Measurements from ENCODE around the gene SPOCK2.
A peak's percentile ranks its signal among the peaks of the same experiment; 100 is the strongest.
"Not testable (repeated sequence)": the region's sequence is repeated elsewhere in the genome, so short reads cannot be mapped to it uniquely, and the experiment has no call there.

SPOCK2 gene, protein sequence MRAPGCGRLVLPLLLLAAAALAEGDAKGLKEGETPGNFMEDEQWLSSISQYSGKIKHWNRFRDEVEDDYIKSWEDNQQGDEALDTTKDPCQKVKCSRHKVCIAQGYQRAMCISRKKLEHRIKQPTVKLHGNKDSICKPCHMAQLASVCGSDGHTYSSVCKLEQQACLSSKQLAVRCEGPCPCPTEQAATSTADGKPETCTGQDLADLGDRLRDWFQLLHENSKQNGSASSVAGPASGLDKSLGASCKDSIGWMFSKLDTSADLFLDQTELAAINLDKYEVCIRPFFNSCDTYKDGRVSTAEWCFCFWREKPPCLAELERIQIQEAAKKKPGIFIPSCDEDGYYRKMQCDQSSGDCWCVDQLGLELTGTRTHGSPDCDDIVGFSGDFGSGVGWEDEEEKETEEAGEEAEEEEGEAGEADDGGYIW

DNA sequence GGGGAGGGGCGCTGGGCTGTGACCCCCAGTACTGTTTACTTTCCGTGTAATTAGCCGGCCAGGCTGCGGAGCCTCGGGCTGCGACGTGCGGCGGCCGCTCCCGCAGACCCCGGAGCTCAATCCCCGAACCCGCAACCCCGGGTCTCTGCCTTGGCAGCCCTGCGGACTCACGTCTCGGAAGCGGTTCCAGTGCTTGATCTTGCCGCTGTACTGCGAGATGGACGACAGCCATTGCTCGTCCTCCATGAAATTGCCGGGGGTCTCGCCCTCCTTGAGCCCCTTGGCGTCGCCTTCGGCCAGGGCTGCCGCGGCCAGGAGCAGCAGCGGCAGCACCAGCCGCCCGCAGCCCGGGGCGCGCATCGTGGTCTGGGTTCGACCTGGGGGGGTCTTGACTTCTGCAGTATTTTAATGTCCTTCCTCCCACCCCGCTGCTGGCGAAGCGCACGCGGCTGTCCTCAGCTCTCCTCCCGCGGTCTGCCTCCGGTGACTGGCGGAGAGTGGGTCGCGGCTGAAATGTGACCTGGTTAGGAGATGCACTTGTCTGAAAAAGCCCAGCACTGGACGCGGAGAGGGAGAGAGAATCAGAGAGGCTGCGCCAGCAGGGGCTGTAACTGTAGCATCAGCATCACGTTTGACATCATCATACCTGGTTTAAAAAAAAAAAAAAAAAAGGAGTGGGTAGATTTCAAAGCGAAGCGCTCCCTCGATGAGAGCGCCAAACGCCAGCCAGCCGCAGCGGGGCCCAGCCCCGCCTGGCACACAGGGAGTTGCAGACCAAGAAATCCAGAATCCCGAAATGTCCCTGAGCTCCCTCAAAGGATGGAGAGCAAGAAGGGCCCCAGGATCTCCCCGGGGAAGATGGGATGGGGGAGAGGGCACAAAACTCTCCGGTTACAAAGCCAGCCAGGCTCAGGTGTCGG lies at the start of gene SPOCK2:
TSS of gene SPOCK2 (minus strand) at position 583 of the 920 bp plus-strand sequence. CDS start at position 360, 223 bp downstream.
- peaks cover 15% of the 10 kb centered on the region for H3K27me3 ChIP-seq (ENCODE audit: control insufficient read depth, insufficient read depth, low read length)
- H3K36me3 ChIP-seq (ENCODE audit: control insufficient read depth, insufficient read depth, low read length) = no peaks in the 10 kb centered on the region
- H3K4me3 ChIP-seq (ENCODE audit: low read length) = peak within 1 kb of the TSS; percentile 67
- peak within 1 kb of the TSS; percentile 17 for H3K9ac ChIP-seq (ENCODE audit: low read length)
- no peak within 1 kb of the TSS for H3K27ac ChIP-seq (ENCODE audit: low read depth, low read length)
- H3K4me1 ChIP-seq (ENCODE audit: control insufficient read depth, insufficient read depth, low read length) = no peaks in the 10 kb centered on the region

DNA sequence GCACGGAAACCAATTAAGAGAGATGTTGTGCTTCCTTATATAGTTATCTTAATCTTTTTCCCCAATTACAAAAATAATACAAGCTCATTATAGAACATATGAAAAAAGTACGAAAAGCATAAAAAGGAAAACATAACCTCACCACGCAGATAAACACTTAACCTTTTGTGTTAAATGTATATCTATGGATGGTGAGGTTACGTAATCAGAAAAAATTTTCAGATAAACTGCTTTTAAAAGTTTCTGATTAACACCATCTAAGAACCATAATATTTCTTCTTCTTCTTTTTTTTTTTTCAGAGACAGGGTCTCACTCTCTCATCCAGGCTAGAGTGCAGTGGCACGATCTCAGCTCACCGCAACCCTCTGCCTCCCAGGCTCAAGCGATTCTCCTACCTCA lies 49.2 kb upstream of the SPOCK2 start:
- Histone ChIP-seq H3K4me1 (ENCODE audit: control insufficient read depth, insufficient read depth, low read length) (no peaks in the 10 kb centered on the region), H3K4me3 (ENCODE audit: low read length) (no peak overlapping the region), H3K27me3 (ENCODE audit: control insufficient read depth, insufficient read depth, low read length) (no peaks in the 10 kb centered on the region), H3K9ac (ENCODE audit: low read length) (no peak overlapping the region), H3K36me3 (ENCODE audit: control insufficient read depth, insufficient read depth, low read length) (no peaks in the 10 kb centered on the region), H3K27ac (ENCODE audit: low read depth, low read length) (no peak overlapping the region)

DNA sequence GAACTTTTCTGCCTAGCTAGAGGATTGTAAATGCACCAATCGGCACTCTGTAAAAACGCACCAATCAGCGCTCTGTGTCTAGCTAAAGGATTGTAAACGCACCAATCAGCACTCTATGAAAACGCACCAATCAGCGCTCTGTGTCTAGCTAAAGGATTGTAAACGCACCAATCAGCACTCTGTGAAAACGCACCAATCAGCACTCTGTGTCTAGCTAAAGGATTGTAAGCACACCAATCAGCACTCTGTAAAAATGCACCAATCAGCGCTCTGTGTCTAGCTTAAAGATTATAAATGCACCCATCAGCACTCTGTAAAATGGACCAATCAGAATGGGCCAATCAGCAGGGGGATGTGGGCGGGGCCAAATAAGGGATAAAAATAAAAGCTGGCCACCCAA lies 47.9 kb upstream of the SPOCK2 start:
- not testable (repeated sequence) for H3K27me3 ChIP-seq (ENCODE audit: control insufficient read depth, insufficient read depth, low read length); H3K4me3 ChIP-seq (ENCODE audit: low read length); H3K36me3 ChIP-seq (ENCODE audit: control insufficient read depth, insufficient read depth, low read length); H3K27ac ChIP-seq (ENCODE audit: low read depth, low read length); H3K4me1 ChIP-seq (ENCODE audit: control insufficient read depth, insufficient read depth, low read length); H3K9ac ChIP-seq (ENCODE audit: low read length)

DNA sequence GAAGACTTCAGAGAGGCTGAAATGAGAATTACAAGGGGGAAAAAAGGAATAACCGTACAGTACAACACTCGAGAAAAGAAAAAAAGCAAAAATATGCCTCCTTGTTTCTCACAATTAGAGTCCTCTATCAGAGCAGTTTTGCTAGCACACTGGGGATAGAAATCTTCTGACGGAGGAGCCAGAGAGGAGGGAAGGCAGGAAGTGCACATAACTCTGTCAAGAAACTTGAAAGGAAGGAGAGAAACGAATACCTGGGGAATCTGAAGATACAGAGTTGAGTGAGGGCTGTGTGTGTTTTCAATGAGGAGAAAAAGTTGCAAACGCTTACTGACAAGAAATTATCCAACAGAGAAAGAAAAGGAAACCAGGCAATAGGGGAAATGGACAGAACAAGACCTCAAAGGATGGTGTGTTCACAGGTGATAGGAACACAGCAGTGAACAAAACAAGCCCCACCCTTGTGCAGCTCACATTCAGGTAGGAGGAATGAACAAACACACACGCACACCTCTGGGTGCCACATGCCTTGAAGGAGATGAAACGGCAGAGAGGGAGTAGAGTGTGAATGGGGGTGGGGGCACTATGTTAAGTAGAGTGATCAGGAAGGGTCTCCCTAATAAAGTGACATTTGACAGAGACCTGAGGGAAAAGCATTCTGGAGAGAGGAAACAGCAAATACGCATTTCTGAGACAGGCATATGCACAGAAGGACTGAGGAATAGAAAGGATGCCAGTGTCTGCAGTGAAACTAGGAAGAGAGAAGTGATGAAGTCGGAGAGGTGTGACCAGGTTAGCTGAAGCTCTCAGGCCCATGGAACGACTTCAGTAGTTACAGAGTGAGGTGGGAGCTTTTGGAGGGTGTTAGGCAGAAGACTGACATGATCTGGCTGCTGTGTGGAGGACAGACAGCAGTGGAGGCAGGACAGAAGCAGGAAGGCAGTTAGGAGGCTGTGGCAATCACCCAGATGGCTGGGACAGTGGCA lies 46.7 kb upstream of the SPOCK2 start:
- H3K9ac ChIP-seq (ENCODE audit: low read length) = no peak overlapping the region
- no peaks in the 10 kb centered on the region for H3K27me3 ChIP-seq (ENCODE audit: control insufficient read depth, insufficient read depth, low read length)
- H3K4me3 ChIP-seq (ENCODE audit: low read length) = no peak overlapping the region
- H3K4me1 ChIP-seq (ENCODE audit: control insufficient read depth, insufficient read depth, low read length) = no peaks in the 10 kb centered on the region
- H3K36me3 ChIP-seq (ENCODE audit: control insufficient read depth, insufficient read depth, low read length) = no peaks in the 10 kb centered on the region
- no peak overlapping the region for H3K27ac ChIP-seq (ENCODE audit: low read depth, low read length)

DNA sequence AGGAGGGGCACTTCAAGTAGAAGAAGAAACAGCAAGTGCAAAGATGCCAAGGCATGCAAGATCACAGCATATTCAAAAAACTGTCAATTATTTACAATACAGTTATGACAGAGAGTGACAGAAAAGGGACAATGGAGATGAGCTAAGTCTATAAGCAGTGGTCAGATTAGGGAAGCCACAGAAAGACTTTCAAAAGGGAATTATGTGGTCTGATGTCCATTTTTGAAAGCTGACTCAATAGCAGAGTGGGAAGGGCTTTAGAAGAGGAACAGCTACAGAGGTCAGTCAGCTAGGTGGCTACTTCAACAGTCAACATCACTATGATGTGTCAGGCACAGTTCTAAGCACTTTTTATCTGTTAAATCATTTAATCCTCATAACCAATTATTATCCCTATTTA lies 45.2 kb upstream of the SPOCK2 start:
- Histone ChIP-seq H3K36me3 (ENCODE audit: control insufficient read depth, insufficient read depth, low read length) (no peaks in the 10 kb centered on the region), H3K27ac (ENCODE audit: low read depth, low read length) (no peak overlapping the region), H3K4me3 (ENCODE audit: low read length) (no peak overlapping the region), H3K27me3 (ENCODE audit: control insufficient read depth, insufficient read depth, low read length) (no peaks in the 10 kb centered on the region), H3K9ac (ENCODE audit: low read length) (no peak overlapping the region), H3K4me1 (ENCODE audit: control insufficient read depth, insufficient read depth, low read length) (no peaks in the 10 kb centered on the region)

DNA sequence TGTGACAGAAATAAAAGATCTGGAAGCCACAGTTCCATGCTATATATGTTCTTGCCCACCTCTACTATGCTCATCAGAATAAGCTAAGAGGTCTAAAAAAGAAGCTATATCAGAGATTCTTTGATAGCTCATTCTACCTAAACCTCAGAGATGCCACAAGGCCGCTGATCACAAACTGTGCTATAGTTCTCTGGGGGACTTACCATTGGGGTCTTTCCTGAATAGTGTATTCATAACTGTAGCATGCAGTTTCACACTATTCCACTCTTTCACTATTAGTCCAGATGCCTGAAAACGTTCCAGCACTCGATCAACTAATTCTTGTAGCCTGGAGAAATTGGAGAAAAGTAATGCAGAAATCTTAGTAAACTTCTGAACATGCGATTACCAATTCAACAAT lies 44.5 kb upstream of the SPOCK2 start:
- Histone ChIP-seq H3K4me3 (ENCODE audit: low read length) (no peak overlapping the region), H3K4me1 (ENCODE audit: control insufficient read depth, insufficient read depth, low read length) (no peaks in the 10 kb centered on the region), H3K27me3 (ENCODE audit: control insufficient read depth, insufficient read depth, low read length) (no peaks in the 10 kb centered on the region), H3K27ac (ENCODE audit: low read depth, low read length) (no peak overlapping the region), H3K9ac (ENCODE audit: low read length) (no peak overlapping the region), H3K36me3 (ENCODE audit: control insufficient read depth, insufficient read depth, low read length) (no peaks in the 10 kb centered on the region)

DNA sequence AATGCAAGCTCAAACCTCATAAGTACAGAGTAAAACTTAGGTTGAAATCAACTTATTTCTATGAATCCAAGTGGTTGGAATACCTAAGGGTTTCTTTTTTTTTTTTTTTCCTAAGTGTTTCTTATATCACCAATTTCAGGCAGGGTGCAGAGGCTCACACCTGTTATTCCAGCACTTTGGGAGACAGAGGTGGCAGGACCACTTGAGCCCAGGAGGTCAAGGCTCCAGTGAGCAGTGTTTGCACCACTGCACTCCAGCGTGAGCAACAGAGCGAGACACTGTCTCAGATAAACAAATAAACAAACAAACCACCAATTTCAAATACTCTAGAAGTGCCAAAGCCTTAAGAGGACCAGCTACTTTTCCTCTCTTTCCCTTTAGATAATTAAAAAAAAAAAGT lies 39.2 kb upstream of the SPOCK2 start:
- Histone ChIP-seq H3K9ac (ENCODE audit: low read length) (no peak overlapping the region), H3K27ac (ENCODE audit: low read depth, low read length) (no peak overlapping the region), H3K27me3 (ENCODE audit: control insufficient read depth, insufficient read depth, low read length) (no peaks in the 10 kb centered on the region), H3K36me3 (ENCODE audit: control insufficient read depth, insufficient read depth, low read length) (no peaks in the 10 kb centered on the region), H3K4me1 (ENCODE audit: control insufficient read depth, insufficient read depth, low read length) (no peaks in the 10 kb centered on the region), H3K4me3 (ENCODE audit: low read length) (no peak overlapping the region)

DNA sequence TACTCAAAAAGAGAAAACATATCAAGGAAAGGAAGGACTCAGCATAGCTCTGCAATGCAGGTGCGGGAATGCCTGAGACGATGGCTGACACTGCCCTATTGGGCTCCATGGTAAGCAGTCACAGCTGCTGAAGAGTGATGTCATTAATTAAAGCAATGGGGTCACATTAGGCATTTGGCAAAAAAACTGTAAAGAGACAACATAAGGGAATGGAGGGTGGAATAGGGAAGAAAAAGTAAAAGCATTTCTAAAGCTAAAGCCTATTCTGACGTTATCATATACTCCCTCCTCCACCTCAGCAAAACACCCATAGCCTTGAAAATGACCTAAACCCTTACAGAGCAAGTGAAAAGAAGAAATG lies 38.5 kb upstream of the SPOCK2 start:
- H3K9ac ChIP-seq (ENCODE audit: low read length) = peak overlapping the region; percentile 27
- no peaks in the 10 kb centered on the region for H3K36me3 ChIP-seq (ENCODE audit: control insufficient read depth, insufficient read depth, low read length)
- H3K4me1 ChIP-seq (ENCODE audit: control insufficient read depth, insufficient read depth, low read length) = no peaks in the 10 kb centered on the region
- no peak overlapping the region for H3K4me3 ChIP-seq (ENCODE audit: low read length)
- no peak overlapping the region for H3K27ac ChIP-seq (ENCODE audit: low read depth, low read length)
- H3K27me3 ChIP-seq (ENCODE audit: control insufficient read depth, insufficient read depth, low read length) = no peaks in the 10 kb centered on the region

DNA sequence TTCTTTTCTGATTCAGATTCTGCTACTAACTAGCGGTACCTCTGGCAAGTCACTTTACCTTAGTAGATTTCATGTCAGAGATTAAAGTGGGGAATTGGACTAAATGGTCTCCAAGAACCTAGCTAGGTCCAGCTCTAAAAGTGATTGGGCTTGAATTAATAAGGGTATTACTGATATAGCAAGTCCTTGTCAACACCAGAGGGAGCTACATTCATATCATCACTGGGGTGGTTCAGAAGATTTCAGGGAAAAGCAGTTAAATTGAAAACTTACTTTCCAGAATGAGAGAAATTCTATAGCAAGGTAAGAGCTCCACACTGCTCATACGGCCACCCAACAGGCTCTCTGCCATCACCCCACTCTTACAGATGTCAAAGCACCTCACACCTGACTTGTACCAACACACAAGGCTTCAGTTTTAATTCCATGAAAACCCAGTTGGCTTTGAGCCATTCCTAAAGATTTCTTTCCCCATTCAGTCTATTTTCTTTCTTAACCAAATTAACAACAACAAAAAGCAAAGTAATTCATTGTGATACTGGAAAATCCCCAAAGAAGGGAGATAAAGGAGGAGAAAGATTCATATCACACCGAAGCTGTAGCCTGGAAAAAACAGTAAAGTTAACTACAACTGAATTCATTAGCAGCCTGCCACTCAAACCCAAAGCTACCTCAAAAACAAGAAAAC lies 38.0 kb upstream of the SPOCK2 start:
- Histone ChIP-seq H3K4me3 (ENCODE audit: low read length) (no peak overlapping the region), H3K27ac (ENCODE audit: low read depth, low read length) (no peak overlapping the region), H3K27me3 (ENCODE audit: control insufficient read depth, insufficient read depth, low read length) (no peaks in the 10 kb centered on the region), H3K36me3 (ENCODE audit: control insufficient read depth, insufficient read depth, low read length) (no peaks in the 10 kb centered on the region), H3K9ac (ENCODE audit: low read length) (peak overlapping the region; percentile 27), H3K4me1 (ENCODE audit: control insufficient read depth, insufficient read depth, low read length) (no peaks in the 10 kb centered on the region)

DNA sequence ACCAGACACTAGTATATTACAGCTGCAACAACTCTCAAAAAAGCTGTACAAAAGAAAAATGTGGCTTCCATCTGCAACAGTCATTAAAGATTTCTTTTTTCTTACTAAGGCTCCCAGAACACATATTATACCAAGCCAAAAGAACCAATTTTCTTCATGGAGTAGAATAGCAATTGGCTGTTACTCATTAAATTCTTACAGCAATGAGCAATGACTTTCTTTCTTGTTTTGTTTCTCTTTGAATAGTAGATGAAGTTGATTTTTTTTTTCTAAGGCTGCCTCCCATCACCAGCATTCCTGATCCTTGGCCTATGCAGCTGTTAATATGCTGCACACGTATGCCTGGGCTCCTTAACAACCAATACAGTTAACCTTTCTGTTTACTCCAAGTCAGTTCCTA lies 36.6 kb upstream of the SPOCK2 start:
- Histone ChIP-seq H3K27ac (ENCODE audit: low read depth, low read length) (no peak overlapping the region), H3K4me1 (ENCODE audit: control insufficient read depth, insufficient read depth, low read length) (no peaks in the 10 kb centered on the region), H3K4me3 (ENCODE audit: low read length) (no peak overlapping the region), H3K27me3 (ENCODE audit: control insufficient read depth, insufficient read depth, low read length) (no peaks in the 10 kb centered on the region), H3K36me3 (ENCODE audit: control insufficient read depth, insufficient read depth, low read length) (no peaks in the 10 kb centered on the region), H3K9ac (ENCODE audit: low read length) (no peak overlapping the region)

DNA sequence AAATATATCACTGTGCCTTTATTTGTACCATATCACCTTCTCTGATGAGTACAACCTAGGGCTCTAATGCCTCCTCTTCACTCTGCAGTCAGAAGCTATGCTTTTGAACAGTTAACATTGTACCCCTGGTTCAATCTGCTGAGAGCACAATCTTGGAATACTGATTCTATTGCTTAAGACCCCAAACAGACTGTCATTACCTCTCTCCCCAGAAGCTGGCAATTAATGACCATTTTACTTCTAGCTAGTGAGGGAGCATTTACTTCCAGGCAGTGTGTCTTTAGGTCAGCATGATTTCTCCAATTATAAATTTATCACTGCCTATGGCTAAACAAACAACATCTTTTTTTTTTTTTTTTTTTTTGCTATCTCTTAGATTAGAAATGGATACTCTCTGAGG lies 36.0 kb upstream of the SPOCK2 start:
- H3K9ac ChIP-seq (ENCODE audit: low read length) = no peak overlapping the region
- H3K36me3 ChIP-seq (ENCODE audit: control insufficient read depth, insufficient read depth, low read length) = peaks cover under 1% of the 10 kb centered on the region
- H3K4me3 ChIP-seq (ENCODE audit: low read length) = no peak overlapping the region
- peak overlapping the region; percentile 42 for H3K27ac ChIP-seq (ENCODE audit: low read depth, low read length)
- H3K4me1 ChIP-seq (ENCODE audit: control insufficient read depth, insufficient read depth, low read length) = no peaks in the 10 kb centered on the region
- H3K27me3 ChIP-seq (ENCODE audit: control insufficient read depth, insufficient read depth, low read length) = no peaks in the 10 kb centered on the region

Measured in rectal smooth muscle tissue (tissue), 1 donor.